K562 (cell line): ENCODE results near the gene VEGFA. TPM values are rescaled to one million over a fixed set of nuclear protein-coding genes. Genes with fewer than 3 reads are reported as not detected.

Source experiments
- AFF4 ChIP-seq: sonication (generic); formaldehyde crosslinking; IDR thresholded peaks from 2 replicates; pipeline ENCODE4 v1.8.0; 2023; ENCODE audit warnings: mild to moderate bottlenecking, missing genetic modification reagents
- EHMT2 ChIP-seq: fragments of 450-650 bp; IDR thresholded peaks from 2 replicates; pipeline ENCODE4 v1.6.1; 2018; ENCODE audit warnings: antibody characterized with exemption
- FIP1L1 ChIP-seq: fragments of 200-400 bp; formaldehyde crosslinking; IDR thresholded peaks from 2 replicates; pipeline ENCODE4 v1.6.1; 2018; ENCODE audit warnings: mild to moderate bottlenecking, low read depth, low read length; ENCODE audit not compliant: poor library complexity, severe bottlenecking
- GTF3C2 ChIP-seq: IDR thresholded peaks from 3 replicates; pipeline ENCODE4 v1.6.1; 2011; ENCODE audit warnings: borderline replicate concordance, mild to moderate bottlenecking, moderate library complexity; ENCODE audit not compliant: insufficient read length; ENCODE audit errors: extremely low read depth
- HLTF ChIP-seq: fragments of 450-650 bp; IDR thresholded peaks from 2 replicates; pipeline ENCODE4 v1.6.1; 2016
- XRCC4 ChIP-seq: IDR thresholded peaks from one replicate; pipeline ENCODE4 v1.6.1; 2011; ENCODE audit not compliant: insufficient read depth, insufficient read length; ENCODE audit errors: extremely low read depth
- ZNF407 ChIP-seq: fragments of 450-650 bp; IDR thresholded peaks from 2 replicates; pipeline ENCODE4 v1.6.1; 2016; ENCODE audit warnings: low read depth
- ZNF449 ChIP-seq: fragments of 250-450 bp; sonication (Bioruptor Pico); IDR thresholded peaks from 2 replicates; pipeline ENCODE4 v1.8.0; 2022; ENCODE audit warnings: moderate library complexity, mild to moderate bottlenecking, inconsistent platforms
- polyA plus RNA-seq, 8 experiments: library from polyadenylated mRNA; depleted of rRNA in 4 of 8; stranded (reverse) in 5 of 8; unstranded in 3 of 8; fragments of >200 nt; fragmentation: Nextera tagmentation in 2 of 8; fragmentation: Illumina TruSeq in 1 of 8; extraction: Ambion mirVana in 2 of 8; extraction: Trizol in 1 of 8; gene quantifications; 2 replicates each; pipeline versions ENCODE4 v1.2.1 to v1.2.3, GENCODE V29; 2011 to 2014; ENCODE audit warnings: inconsistent platforms in 1 of 8, missing spikeins in 1 of 8
- total RNA-seq, 7 experiments: library from RNA; depleted of rRNA in 6 of 7; stranded (reverse); fragments of >200 nt in 6 of 7; fragmentation: Illumina TruSeq in 2 of 7; extraction: Trizol in 2 of 7; gene quantifications; 2 replicates each; pipeline versions ENCODE4 v1.2.1 to v1.2.3, GENCODE V29; 2011 to 2021; ENCODE audit warnings: low replicate concordance in 1 of 7

VEGFA gene
- total and polyA plus RNA-seq, 9 of the 15 experiments (the other 6 are each of a cell fraction or from before 2014, with no cell fraction given) = 14.0 to 271 (median 124) TPM

- TF ChIP-seq ZNF407 (no peak), AFF4 (CRISPR knock-in tag) (no peak), GTF3C2 (peak; percentile 36), EHMT2 (no peak), XRCC4 (no peak), ZNF449 (CRISPR knock-in tag) (no peak), HLTF (no peak), FIP1L1 (no peak)
Measured at GRCh38 chr6:43738877-43739641, 31.0 kb upstream of the VEGFA start (continued).
